UCSD-AML1 (cell line): ENCODE data around the gene STRA6.

Source experiments
- DNase-seq: peaks from one replicate; lab custom pipeline; 2025; ENCODE audit not compliant: unreplicated experiment; lab: John Stamatoyannopoulos, UW

Gene STRA6

DNA sequence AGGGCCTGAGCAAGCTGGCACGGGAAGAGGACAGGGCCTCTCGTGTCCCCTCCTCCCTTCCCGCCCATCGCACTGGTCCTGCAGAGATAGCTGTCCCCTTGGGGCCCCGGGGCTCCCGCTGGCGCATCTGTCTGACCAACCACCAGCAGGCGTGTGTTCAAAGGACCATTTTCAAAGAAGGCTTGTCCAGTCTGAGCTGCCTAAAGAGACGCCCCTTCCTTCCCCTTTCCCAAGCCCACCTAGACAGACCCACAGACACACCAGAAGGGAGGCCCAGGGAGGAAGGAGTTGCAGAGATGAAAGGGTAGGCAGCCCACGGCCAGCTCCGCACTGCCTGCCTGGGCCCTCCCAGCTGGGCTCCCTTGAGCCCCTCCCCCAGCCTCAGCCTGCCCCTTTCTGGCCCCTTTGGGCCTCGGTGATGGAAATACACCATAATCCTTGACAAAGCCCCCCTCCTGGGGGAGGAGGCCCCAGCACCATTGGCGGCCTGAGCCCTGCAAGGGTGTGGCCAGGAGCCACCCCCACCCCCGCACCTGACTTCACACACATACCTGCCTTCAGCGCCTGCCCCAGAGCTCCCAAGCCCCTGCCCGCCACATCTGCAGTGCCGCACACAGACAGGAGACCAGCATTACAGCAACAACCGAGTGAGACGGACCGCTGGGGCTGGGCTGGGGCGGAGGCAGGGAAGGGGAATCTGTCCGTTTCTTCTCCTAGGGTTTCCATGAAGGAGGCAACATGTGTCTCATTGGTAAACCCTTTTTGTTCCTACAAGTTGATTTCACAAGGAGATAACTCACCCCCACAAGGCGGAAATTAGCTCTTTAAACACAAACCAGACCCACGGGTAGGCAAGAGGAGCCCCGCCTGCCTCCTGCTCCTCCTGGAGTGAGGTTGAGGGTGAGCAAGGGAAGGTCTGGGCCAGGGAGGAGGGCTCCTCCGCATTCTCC is at the start of gene STRA6:
TSS of gene STRA6 (minus strand) at position 336 of the 950 bp plus-strand sequence. CDS start 520 bp downstream, outside the sequence.
- DNase-seq = no peak

DNA sequence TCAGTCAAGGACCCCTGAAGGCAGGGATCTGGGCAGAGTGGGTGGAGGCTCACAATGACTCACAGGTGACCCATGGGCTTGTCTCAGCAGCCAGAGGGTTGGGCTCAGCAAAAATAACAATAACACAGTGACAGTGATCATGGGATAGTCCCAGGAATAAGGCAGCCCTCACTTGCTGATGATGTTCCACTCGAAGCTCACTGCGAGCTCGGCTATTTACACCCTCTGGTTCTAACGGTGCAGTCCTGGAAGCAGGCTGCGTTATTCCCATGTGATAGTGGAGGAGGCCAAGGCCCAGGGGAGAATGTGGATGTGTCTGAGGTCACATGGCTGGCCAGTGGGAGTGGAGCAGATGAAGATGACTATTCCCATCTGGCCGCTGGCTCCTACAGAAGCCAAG is 49.7 kb upstream of the STRA6 start:
- DNase-seq = no peak

DNA sequence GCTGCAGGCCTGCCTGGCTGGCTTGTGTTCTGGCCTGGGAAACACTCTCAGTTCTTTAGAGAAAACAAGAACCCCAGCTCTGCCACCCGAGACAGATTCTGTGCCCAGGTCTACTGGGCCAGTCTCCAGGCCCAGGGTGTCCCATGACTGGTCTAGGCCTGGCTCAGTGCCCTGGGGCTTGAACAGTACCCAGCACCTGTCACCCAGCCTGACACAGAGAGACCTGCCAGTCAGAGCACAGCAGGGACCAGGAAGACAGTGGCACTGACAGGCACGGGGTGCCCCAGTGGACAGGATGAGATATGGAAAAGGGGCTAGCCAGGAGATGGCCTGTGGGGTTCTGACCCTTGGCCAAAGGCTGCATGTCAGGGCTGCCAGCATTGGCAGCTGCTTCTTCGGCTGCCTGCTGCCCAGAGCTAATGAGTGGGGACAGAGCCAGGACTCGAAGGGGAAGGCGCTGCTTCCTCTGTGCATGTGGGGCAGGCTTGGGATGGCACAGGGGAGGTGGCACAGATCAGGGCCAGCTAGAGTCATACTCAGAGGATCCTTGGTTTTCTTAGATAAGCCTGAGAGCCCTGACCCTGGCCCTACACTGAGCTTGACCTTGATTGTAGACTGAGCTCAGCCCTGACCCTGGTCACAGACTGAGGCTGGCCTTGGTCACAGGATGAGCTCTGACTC is 48.7 kb upstream of the STRA6 start:
- no peak for DNase-seq

DNA sequence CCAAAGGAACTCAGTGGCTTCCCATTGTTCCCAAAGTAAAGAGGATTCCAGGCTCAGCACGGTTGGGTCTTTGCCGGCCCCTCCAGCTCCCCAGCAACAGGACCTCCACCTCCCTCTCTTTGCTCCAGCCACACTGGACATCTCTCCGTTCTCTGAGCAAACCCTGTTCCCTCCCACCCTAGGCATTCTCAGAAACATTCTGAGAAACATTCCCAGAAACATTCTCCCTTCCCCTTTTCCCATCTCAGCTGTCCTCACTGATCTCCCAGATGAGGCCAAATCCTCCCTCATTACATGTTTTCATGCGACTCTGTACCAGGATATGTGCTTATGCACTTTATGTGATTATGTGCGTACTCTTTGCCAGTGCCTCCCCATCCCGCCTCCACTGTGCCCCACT is 47.7 kb upstream of the STRA6 start:
- DNase-seq = no peak

GRCh38 chr15:74245342-74245931 is 42.9 kb upstream of the STRA6 start:
- no peak for DNase-seq

DNA sequence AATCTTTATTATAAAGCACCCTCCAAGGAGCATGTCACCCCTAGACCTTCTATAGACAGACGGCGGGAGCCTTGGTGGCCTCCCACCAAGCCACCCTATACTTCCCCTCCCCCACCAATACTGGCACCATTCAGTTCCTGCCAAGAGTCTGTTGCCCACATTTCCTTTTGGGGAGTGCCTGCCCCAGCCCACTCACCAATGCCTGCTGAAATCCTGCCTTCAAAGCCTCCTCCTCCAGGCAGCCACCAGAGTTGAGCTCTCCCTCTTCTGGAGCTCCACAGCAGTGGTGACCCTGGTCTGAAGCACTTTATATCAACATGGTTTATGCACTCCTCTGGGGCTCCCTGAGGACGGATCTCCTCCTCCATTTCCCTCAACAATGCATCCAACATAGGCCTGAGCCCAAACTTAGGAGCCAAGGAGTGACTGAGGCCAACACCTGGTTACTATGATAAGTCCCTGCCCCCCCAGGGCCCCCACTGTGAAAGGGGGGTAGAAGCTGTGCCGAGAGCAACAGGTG is 42.3 kb upstream of the STRA6 start:
- no peak for DNase-seq

GRCh38 chr15:74243431-74243830 is 40.8 kb upstream of the STRA6 start:
- DNase-seq = no peak

- DNase-seq = no peak
These were observed 40.0 kb upstream of the STRA6 start for GRCh38 chr15:74242441-74243185.

GRCh38 chr15:74240897-74241614 is 38.5 kb upstream of the STRA6 start:
- DNase-seq = no peak

GRCh38 chr15:74240002-74240568 is 37.5 kb upstream of the STRA6 start:
- DNase-seq = peak; percentile 43

- no peak for DNase-seq
These were observed 36.6 kb upstream of the STRA6 start for GRCh38 chr15:74239051-74239705.

GRCh38 chr15:74235962-74236361 is 33.4 kb upstream of the STRA6 start, which contains the start of gene CCDC33:
TSS of gene CCDC33 (plus strand) at chr15:74236326. CDS start at chr15:74236720, 394 bp downstream.
- DNase-seq = peak; percentile 43

- DNase-seq = no peak
These were observed 31.9 kb upstream of the STRA6 start for GRCh38 chr15:74234598-74234875.

GRCh38 chr15:74233851-74234597 is 31.4 kb upstream of the STRA6 start:
- no peak for DNase-seq

- no peak for DNase-seq
These were observed 30.8 kb upstream of the STRA6 start for GRCh38 chr15:74233373-74233772.

DNA sequence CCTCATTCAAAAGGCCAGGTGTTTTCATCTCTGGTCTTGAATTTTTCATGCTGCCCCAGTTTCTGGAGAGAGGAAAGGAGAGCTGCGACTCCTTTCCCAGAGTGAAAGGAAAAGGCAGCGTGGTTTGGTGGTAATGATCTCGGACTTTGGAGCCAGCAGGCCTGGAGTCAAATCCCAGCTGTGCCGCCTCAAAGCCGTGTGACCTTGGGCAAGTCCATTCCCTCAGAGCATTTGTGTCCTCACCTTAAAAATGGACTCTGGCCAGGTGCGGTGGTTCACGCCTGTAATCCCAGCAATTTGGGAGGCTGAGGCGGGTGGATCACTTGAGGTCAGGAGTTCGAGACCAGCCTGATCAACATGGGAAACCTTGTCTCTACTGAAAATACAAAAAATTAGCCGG is 28.9 kb upstream of the STRA6 start:
- DNase-seq = no peak

GRCh38 chr15:74229686-74230085 is 27.1 kb upstream of the STRA6 start:
- DNase-seq = no peak

- no peak for DNase-seq
These were observed 26.1 kb upstream of the STRA6 start for GRCh38 chr15:74228723-74229081.
